HG03469 (cell line): ENCODE results near the gene LARP4B.

Experiments
- ATAC-seq: cut with Tn5 transposase; IDR thresholded peaks from one replicate; pipeline ENCODE4 v1.9.1; 2021; ENCODE audit warnings: mild to moderate bottlenecking, moderate library complexity, moderate number of reproducible peaks; ENCODE audit not compliant: unreplicated experiment

LARP4B gene

GRCh38 chr10:926075-926698, 5.3 kb downstream of the LARP4B start:
- no peak for ATAC-seq

GRCh38 chr10:924524-924859, 7.0 kb downstream of the LARP4B start:
- no peak for ATAC-seq

DNA sequence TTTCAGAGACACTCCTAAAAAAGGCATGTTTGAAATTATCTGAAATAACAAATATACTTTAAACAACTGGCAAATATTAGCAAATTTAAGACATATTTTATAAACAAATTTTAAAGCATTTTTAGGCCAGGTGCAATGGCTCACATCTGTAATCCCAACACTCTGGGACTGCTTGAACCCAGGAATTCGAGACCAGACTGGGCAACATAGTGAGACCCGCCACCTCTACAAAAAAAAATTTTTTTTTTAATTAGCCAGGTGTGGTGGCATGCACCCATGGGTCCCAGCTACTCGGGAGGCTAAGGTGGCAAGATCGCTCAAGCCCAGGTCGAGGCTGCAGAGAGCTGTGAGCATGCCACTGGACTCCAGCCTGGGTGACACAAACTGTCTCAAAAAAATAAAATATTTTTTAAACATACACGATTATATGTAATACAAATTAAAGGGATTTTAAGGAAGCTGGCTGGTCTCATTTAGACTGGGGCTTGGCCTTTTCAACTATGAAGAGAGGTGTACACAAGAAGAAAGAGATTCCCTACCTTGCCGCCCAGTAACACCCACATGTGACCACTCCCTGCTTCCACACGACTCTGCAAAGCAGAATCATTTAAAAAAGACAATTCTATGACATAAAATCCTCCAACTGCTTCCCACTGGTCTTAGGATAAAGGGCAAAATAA, 7.5 kb downstream of the LARP4B start:
- ATAC-seq = no peak

DNA sequence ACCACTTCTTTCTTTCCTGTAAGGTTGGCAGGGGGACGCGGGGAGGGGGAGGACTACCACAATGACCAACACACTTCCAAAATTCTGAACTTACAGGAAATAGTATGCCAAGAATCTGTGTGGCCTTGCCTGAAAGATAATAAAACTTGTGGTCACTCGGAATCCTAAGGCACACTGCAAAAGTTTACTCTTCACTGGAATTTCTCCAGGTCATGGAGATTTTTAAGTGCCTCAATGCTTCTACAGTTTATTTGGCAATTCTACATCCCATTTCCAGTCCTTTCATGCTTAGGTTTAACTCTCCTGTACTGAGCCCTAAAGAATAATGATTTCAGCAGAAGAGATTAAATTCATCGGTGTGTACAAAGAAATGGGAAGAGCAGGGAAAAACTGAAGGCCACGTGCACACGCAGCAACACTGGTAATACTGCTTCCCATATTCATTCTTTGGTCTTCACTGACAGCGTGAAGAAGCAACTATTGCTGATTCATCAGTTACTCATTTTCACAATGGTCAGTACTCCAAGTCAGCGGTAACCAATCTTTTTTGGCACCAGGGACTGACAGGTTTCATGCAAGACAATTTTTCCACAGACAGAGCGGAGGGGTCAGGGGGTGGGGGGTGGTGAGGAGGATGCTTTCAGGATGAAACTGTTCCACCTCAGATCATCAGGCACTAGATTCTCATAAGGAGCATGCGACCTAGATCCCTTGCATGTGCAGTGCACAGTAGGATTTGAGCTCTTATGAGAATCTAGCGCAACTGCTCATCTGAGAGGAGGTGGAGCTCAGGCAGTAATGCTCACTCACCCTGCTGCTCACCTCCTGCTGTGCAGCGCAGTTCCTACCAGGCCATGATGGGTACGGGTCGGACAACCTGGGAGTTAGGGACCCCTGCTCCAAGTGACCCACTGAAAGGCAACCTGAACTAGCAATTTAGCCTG, 9.8 kb downstream of the LARP4B start:
- no peak for ATAC-seq

DNA sequence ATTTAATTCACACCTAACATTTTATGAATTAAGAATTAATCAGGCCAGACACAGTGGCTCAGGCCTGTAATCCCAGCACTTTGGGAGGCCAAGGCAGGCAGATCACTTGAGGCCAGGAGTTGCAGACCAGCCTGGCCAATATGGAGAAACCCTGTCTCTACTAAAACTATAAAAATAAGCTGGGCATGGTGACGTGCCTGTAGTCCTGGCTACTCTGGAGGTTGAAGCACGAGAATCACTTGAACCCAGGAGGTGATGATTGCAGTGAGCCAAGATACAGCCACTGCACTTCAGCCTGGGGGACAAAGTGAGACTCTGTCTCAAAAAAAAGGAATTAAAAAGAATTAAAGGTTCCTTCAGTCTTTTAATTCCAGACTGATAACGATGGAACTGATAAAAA, 11.1 kb downstream of the LARP4B start:
- ATAC-seq = no peak

- ATAC-seq = no peak
These were observed 12.0 kb downstream of the LARP4B start for GRCh38 chr10:919481-919880.

GRCh38 chr10:917999-918398, 13.5 kb downstream of the LARP4B start:
- no peak for ATAC-seq

DNA sequence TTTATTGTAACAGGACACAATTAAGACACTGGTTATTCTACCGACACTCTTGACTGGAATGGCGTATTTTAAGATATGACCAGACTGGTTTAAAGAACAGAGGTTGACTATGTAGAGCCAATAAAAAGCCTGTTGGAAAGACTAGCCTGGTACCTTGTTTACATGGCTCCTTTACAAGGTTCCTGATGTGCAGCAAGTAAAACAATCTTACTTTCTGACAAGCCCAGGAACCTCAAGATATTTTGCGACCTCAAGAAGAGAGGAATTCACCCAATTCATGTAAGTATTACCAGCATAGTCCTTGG, 14.1 kb downstream of the LARP4B start:
- no peak for ATAC-seq

GRCh38 chr10:916716-917415, 14.6 kb downstream of the LARP4B start:
- no peak for ATAC-seq

DNA sequence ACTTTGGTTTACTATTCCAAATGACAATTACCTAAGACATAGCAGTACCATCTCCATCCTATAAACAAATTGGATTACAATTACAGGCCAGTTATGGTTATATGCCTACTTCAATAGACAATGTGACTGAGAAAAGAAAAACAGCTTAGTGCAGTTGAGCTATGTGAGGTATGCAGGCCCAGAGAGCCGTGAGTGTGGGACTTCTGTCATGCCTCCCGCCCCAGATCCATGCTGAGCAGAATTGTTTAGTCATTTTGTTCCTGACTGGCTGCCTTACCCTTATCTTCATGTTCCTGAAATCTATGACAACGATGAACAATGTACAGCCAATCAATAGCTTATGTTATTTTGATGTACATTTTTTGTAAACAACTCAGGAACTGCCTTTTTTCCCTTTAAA, 21.7 kb downstream of the LARP4B start:
- ATAC-seq = no peak

DNA sequence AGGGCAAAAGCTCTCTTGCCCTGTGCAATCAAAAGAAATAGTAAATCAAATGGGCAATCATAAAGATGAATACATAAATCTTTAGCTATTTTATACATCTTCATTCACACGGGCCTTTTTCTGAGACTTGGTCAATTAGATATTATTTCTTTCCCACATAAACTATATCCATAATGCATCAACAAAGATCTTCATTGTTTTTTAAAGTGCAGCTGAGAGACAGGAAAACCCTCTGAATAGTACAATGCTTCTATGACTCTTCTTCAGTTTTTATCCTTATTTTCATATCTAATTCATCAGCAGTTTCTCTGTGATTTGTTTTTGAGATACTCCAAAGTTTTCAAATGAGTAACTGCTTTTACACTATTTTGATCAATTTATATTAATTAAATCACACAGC, 25.5 kb downstream of the LARP4B start:
- ATAC-seq = no peak

DNA sequence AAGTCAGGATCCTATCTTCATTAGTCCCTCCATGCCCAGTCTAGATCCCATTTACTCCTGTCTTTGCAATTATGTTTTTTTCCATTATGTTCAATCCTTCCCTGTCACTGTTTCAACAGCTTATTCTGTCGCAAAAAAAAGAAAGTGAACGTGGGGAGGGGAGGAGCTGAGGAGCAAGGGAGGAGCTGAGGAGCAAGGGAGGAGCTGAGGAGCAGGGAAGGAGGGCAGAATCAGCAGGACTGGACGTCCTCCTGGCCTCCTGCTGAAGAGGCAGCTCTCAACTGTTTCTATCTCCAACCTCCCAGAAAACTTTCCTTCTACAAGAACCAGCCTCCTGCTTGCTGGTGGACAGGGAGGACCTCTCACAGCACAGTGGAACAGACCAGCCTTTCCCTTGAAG, 26.0 kb downstream of the LARP4B start:
- no peak for ATAC-seq

GRCh38 chr10:904403-904802, 27.1 kb downstream of the LARP4B start:
- no peak for ATAC-seq

- ATAC-seq = no peak
These were observed 33.4 kb downstream of the LARP4B start for GRCh38 chr10:898141-898540.

DNA sequence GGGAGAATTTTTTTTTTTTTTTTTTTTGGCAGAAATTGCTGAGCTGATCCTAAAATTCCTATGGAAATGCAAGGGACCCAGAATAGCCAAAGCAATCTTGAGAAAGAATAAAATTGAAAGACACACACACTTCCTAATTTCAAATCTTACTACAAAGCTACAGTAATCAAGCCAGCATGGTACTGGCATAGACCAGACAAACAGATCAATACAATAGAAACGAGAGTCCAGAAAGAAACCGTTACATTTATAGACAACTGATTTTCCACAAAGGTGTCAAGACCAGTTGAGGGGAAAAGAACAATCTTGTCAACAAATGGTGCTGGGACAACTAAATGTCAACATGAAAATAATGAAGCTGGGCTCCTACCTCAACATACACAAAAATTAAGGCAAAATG, 34.5 kb downstream of the LARP4B start:
- ATAC-seq = no peak

- ATAC-seq = no peak
These were observed 36.2 kb downstream of the LARP4B start for GRCh38 chr10:895324-895723.

- ATAC-seq = no peak
These were observed 52.6 kb downstream of the LARP4B start for GRCh38 chr10:878895-879294.

- no peak for ATAC-seq
These were observed 53.2 kb downstream of the LARP4B start for GRCh38 chr10:878333-878759.

- no peak for ATAC-seq
These were observed 55.1 kb downstream of the LARP4B start for GRCh38 chr10:876438-876837.

GRCh38 chr10:873020-873419, 58.5 kb downstream of the LARP4B start:
- ATAC-seq = no peak

DNA sequence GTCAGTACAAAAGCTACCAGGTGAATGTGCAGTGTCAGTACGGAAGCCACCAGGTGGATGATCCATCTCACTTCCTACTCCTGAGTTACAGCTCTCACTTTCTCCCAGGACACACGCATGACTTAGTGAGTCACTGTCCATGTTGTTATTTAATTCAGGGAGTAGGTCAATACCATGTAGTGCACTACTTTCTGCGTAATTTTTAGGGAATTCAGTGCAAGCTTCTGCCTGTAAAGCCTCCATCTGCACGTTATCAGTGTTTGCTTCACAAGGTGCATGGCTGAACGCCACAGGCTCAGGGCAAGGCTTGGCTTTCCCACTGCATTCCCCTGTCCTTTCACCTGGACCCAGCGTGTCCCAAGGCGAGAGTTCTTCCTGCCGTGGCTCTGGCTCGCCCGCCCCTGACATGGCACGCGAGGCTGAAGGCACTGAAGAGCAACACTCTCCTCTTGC, 59.5 kb downstream of the LARP4B start:
- no peak for ATAC-seq
